ENCODE data around the gene ANKS3. TPM values are rescaled to one million over a fixed set of nuclear protein-coding genes. Genes with fewer than 3 reads are reported as not detected.

ANKS3 gene
- total and polyA plus RNA-seq, 2 donors (not counting 3 experiments of a cell fraction or from before 2014, with no cell fraction given): 13.9 to 24.0 TPM

- dilution Hi-C loops (cut with MboI; ENCODE audit: extremely low pct_ligation_motif_present, low sequenced_read_pairs): no loop called here
- FAIRE-seq (no peak), DNase-seq (ENCODE audit: low read depth, low spot score) (no peak)
- CTCF ChIA-PET: no interaction called here
- Histone ChIP-seq H3K4me3 (replicated peaks in 1 of 3; ENCODE audit: insufficient read depth in 1 of 3, low read depth in 1 of 3, low read length in 3 of 3) (no peak overlapping the region), H3K79me2 (ENCODE audit: control insufficient read depth, insufficient read depth, low read length) (peaks cover 30% of the 10 kb centered on the region), H2AFZ (ENCODE audit: low read depth, low read length) (no peak overlapping the region), H4K20me1 (replicated peaks; ENCODE audit: control insufficient read depth, extremely low read depth, insufficient read depth, low read length) (no peaks in the 10 kb centered on the region), H3K4me1 (ENCODE audit: control insufficient read depth, extremely low read depth, insufficient read depth, low read length) (no peaks in the 10 kb centered on the region), H3K9me3 (replicated peaks; ENCODE audit: control insufficient read depth, insufficient read depth, low read length) (no peaks in the 10 kb centered on the region), H3K9ac (replicated peaks; ENCODE audit: extremely low read depth, insufficient read depth, low read length) (no peak overlapping the region), H3K4me2 (ENCODE audit: insufficient read depth, low read length) (no peak overlapping the region), H3K36me3 (ENCODE audit: control insufficient read depth in 2 of 2, extremely low read depth in 1 of 2, insufficient read depth in 2 of 2, low read length in 2 of 2) (peaks cover 2 to 23% of the 10 kb centered on the region in 2 experiments), H3K9me1 (replicated peaks; ENCODE audit: control insufficient read depth, extremely low read depth, insufficient read depth, low read length) (no peaks in the 10 kb centered on the region), H3K27me3 (ENCODE audit: control insufficient read depth in 2 of 2, insufficient read depth in 2 of 2, low read length in 2 of 2) (no peaks in the 10 kb centered on the region), H3K27ac (ENCODE audit: insufficient read depth, low read depth, low read length) (no peak overlapping the region)
- no TSS peak for BruUV-seq (replicated peaks)
- POLR2A ChIA-PET: no interaction called here
- TF ChIP-seq GATA2 (IDR thresholded peaks at IDR 0.05; ENCODE audit: insufficient read depth, insufficient read length, low read depth, low read length) (no peak), CTCF (IDR thresholded peaks at IDR 0.05; ENCODE audit: extremely low read depth in 1 of 2, insufficient read depth in 1 of 2, low read depth in 1 of 2, low read length in 2 of 2) (no peak), EZH2 (IDR thresholded peaks at IDR 0.05; ENCODE audit: borderline replicate concordance, low read depth, low read length, severe bottlenecking) (no peak)
- TF ChIP-seq, protein P1, sequence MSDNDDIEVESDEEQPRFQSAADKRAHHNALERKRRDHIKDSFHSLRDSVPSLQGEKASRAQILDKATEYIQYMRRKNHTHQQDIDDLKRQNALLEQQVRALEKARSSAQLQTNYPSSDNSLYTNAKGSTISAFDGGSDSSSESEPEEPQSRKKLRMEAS (IDR thresholded peaks at IDR 0.05; ENCODE audit: insufficient read depth, insufficient read length): no peak
- intact Hi-C loops (cut with micrococcal nuclease): no loop called here
Observed at GRCh38 chr16:4646773-4647643, 87.1 kb downstream of the ANKS3 start.

Small RNAs within 50 kb of the gene (microRNA-seq; reads per million reads assigned to microRNA genes)
- gene MIR6769A (ENCODE audit: borderline number of aligned reads, borderline replicate concordance): not detected

Small RNAs within 50 kb of the gene (small RNA-seq; reads per million reads assigned to genes)
- gene MIR6769A (ENCODE audit: insufficient read depth, insufficient read length, low read depth, low replicate concordance) (not detected), gene RF00017 (ENCODE audit: insufficient read depth, insufficient read length, low read depth, low replicate concordance) (not detected)

Other genes with a start within 250 kb of the ANKS3 start
- gene CDIP1, start 195.5 kb downstream of the ANKS3 start, total RNA-seq: 22.4 and 33.9 TPM in 2 replicates
- gene CDIP1, start 195.5 kb downstream of the ANKS3 start, polyA plus RNA-seq: 37.4 and 47.6 TPM in 2 replicates
- not detected in 2 replicates for gene C16orf96, start 177.9 kb downstream of the ANKS3 start, total RNA-seq
- not detected in 2 replicates for gene C16orf96, start 177.9 kb downstream of the ANKS3 start, polyA plus RNA-seq
- gene UBALD1, start 119.4 kb downstream of the ANKS3 start, total RNA-seq: 41.6 and 43.8 TPM in 2 replicates
- 24.8 and 34.6 TPM in 2 replicates for gene UBALD1, start 119.4 kb downstream of the ANKS3 start, polyA plus RNA-seq
- gene MGRN1, start 109.4 kb downstream of the ANKS3 start, total RNA-seq: 73.0 and 80.9 TPM in 2 replicates
- 15.6 and 15.8 TPM in 2 replicates for gene MGRN1, start 109.4 kb downstream of the ANKS3 start, polyA plus RNA-seq
- gene NUDT16L1, start 40.7 kb downstream of the ANKS3 start, total RNA-seq: 22.8 and 24.7 TPM in 2 replicates
- 53.1 and 65.3 TPM in 2 replicates for gene NUDT16L1, start 40.7 kb downstream of the ANKS3 start, polyA plus RNA-seq
- 1.0 TPM in 1 of 2 replicates, not detected in the other for gene DNAAF8, start 266 bp upstream of the ANKS3 start, total RNA-seq
- 0.49 and 0.58 TPM in 2 replicates for gene DNAAF8, start 266 bp upstream of the ANKS3 start, polyA plus RNA-seq
- gene ZNF500, start 32.9 kb upstream of the ANKS3 start, total RNA-seq: 12.2 and 13.5 TPM in 2 replicates
- gene ZNF500, start 32.9 kb upstream of the ANKS3 start, polyA plus RNA-seq: 8.6 and 12.8 TPM in 2 replicates
- not detected in 2 replicates for gene SEPTIN12, start 54.1 kb upstream of the ANKS3 start, total RNA-seq
- gene SEPTIN12, start 54.1 kb upstream of the ANKS3 start, polyA plus RNA-seq: not detected in 2 replicates
- not detected in 2 replicates for gene SMIM22, start 61.1 kb upstream of the ANKS3 start, total RNA-seq
- not detected in 2 replicates for gene SMIM22, start 61.1 kb upstream of the ANKS3 start, polyA plus RNA-seq
- gene ROGDI, start 68.4 kb upstream of the ANKS3 start, total RNA-seq: 12.0 and 14.7 TPM in 2 replicates
- 36.9 TPM in 2 replicates for gene ROGDI, start 68.4 kb upstream of the ANKS3 start, polyA plus RNA-seq
- gene GLYR1, start 113.0 kb upstream of the ANKS3 start, total RNA-seq: 107 TPM in 2 replicates
- 44.0 and 47.9 TPM in 2 replicates for gene GLYR1, start 113.0 kb upstream of the ANKS3 start, polyA plus RNA-seq
- gene UBN1, start 113.2 kb upstream of the ANKS3 start, total RNA-seq: 44.8 and 45.3 TPM in 2 replicates
- gene UBN1, start 113.2 kb upstream of the ANKS3 start, polyA plus RNA-seq: 23.9 and 26.0 TPM in 2 replicates
- gene PPL, start 202.9 kb upstream of the ANKS3 start, total RNA-seq: 0.05 and 0.20 TPM in 2 replicates
- gene PPL, start 202.9 kb upstream of the ANKS3 start, polyA plus RNA-seq: 0.03 and 0.07 TPM in 2 replicates
- gene SEC14L5, start 224.1 kb upstream of the ANKS3 start, total RNA-seq: not detected in 2 replicates
- gene SEC14L5, start 224.1 kb upstream of the ANKS3 start, polyA plus RNA-seq: not detected in 2 replicates